Nephron (organoid): ENCODE data around the gene METRN.

Source experiments
- H3K27ac Mint-ChIP-seq, 3 experiments: 2 replicates each; pipeline ENCODE4 v1.8.0; 2020; ENCODE audit warnings: mixed read lengths in 3 of 3, mild to moderate bottlenecking in 2 of 3, moderate library complexity in 1 of 3
- H3K27me3 Mint-ChIP-seq: 2 replicates; pipeline ENCODE4 v1.8.0; 2021; ENCODE audit warnings: low read depth, mild to moderate bottlenecking, moderate library complexity, mixed read lengths
- H3K36me3 Mint-ChIP-seq: 2 replicates; pipeline ENCODE4 v1.8.0; 2020; ENCODE audit warnings: low read depth, mixed read lengths
- H3K4me1 Mint-ChIP-seq: 2 replicates; pipeline ENCODE4 v1.8.0; 2020; ENCODE audit warnings: mixed read lengths
- H3K4me3 Mint-ChIP-seq, 3 experiments: 2 replicates each; pipeline ENCODE4 v1.8.0; 2020; ENCODE audit warnings: mild to moderate bottlenecking in 3 of 3, mixed read lengths in 3 of 3, moderate library complexity in 2 of 3
- H3K9me3 Mint-ChIP-seq: 2 replicates; pipeline ENCODE4 v1.8.0; 2020; ENCODE audit warnings: mixed read lengths
- TF ChIP-seq, protein P1 (sequence below), 3 experiments: fragments of 200-600 bp; sonication (generic); IDR thresholded peaks; one replicate each; pipeline ENCODE4 v1.5.0; 2021; ENCODE audit warnings: antibody characterized with exemption in 3 of 3; ENCODE audit not compliant: unreplicated experiment in 3 of 3

The METRN gene

DNA sequence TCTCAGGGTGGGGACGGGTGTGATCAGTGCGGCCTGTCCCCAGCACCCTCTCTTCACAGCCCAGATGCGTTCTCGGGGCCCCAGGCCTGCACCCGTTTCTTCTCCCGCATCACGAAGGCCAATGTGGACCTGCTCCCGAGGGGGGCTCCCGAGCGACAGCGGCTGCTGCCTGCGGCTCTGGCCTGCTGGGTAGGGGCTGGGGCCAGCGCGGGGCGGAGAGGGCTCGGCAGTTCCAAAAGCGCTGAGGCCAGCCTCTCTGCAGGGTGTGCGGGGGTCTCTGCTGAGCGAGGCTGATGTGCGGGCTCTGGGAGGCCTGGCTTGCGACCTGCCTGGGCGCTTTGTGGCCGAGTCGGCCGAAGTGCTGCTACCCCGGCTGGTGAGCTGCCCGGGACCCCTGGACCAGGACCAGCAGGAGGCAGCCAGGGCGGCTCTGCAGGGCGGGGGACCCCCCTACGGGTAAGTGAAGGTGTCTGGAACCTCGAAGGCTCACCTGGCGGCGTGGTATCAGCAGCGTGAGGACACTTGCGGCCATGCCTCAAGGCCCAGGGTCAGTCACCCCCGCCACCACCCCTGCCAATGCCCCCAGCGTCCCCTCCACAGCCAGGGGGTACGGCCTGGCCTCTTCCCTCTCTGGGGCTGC lies 50.0 kb downstream of the METRN start:
- H3K4me3 Mint-ChIP-seq: no peak overlapping the region
- H3K27ac Mint-ChIP-seq: no peak overlapping the region
- no peaks in the 10 kb centered on the region for H3K36me3 Mint-ChIP-seq
- TF ChIP-seq, protein P1, sequence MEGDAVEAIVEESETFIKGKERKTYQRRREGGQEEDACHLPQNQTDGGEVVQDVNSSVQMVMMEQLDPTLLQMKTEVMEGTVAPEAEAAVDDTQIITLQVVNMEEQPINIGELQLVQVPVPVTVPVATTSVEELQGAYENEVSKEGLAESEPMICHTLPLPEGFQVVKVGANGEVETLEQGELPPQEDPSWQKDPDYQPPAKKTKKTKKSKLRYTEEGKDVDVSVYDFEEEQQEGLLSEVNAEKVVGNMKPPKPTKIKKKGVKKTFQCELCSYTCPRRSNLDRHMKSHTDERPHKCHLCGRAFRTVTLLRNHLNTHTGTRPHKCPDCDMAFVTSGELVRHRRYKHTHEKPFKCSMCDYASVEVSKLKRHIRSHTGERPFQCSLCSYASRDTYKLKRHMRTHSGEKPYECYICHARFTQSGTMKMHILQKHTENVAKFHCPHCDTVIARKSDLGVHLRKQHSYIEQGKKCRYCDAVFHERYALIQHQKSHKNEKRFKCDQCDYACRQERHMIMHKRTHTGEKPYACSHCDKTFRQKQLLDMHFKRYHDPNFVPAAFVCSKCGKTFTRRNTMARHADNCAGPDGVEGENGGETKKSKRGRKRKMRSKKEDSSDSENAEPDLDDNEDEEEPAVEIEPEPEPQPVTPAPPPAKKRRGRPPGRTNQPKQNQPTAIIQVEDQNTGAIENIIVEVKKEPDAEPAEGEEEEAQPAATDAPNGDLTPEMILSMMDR (IDR thresholded peaks at IDR 0.05; ENCODE audit: unreplicated experiment in 3 of 3): no peak
- H3K9me3 Mint-ChIP-seq: no peaks in the 10 kb centered on the region
- H3K27me3 Mint-ChIP-seq: no peaks in the 10 kb centered on the region
- H3K4me1 Mint-ChIP-seq: no peaks in the 10 kb centered on the region

DNA sequence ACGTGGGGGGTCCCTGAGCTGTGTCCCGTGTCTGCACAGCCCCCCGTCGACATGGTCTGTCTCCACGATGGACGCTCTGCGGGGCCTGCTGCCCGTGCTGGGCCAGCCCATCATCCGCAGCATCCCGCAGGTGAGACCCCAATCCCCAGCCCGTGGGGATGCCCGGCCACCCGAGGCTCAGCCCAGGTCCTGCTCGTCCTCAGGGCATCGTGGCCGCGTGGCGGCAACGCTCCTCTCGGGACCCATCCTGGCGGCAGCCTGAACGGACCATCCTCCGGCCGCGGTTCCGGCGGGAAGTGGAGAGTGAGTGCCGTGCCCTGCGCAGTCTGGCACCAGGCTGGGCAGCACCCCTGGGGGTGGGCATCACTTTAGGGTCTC lies 50.6 kb downstream of the METRN start:
- no peaks in the 10 kb centered on the region for H3K27me3 Mint-ChIP-seq
- H3K4me3 Mint-ChIP-seq: no peak overlapping the region
- TF ChIP-seq, protein P1 (IDR thresholded peaks at IDR 0.05; ENCODE audit: unreplicated experiment in 3 of 3): no peak
- no peaks in the 10 kb centered on the region for H3K4me1 Mint-ChIP-seq
- H3K36me3 Mint-ChIP-seq: no peaks in the 10 kb centered on the region
- H3K9me3 Mint-ChIP-seq: no peaks in the 10 kb centered on the region
- H3K27ac Mint-ChIP-seq: no peak overlapping the region

DNA sequence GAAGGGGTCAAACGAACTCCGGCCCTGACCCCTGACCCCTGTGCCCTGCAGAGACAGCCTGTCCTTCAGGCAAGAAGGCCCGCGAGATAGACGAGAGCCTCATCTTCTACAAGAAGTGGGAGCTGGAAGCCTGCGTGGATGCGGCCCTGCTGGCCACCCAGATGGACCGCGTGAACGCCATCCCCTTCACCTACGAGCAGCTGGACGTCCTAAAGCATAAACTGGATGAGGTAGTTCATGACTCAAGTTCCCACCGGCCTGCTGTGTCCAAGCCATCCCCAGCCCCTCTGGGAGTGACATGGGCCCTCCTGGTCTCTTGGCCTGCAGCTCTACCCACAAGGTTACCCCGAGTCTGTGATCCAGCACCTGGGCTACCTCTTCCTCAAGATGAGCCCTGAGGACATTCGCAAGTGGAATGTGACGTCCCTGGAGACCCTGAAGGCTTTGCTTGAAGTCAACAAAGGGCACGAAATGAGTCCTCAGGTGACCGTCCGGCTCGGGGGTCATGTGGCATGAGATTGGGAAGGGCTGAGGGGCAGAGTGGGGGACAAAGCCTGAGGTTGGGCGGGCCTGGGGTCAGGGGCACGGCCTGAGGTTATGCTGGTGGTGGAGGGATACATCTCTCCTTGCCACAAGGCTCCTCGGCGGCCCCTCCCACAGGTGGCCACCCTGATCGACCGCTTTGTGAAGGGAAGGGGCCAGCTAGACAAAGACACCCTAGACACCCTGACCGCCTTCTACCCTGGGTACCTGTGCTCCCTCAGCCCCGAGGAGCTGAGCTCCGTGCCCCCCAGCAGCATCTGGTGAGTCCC lies 51.3 kb downstream of the METRN start:
- H3K4me1 Mint-ChIP-seq: no peaks in the 10 kb centered on the region
- TF ChIP-seq, protein P1 (IDR thresholded peaks at IDR 0.05; ENCODE audit: unreplicated experiment in 3 of 3): no peak
- H3K9me3 Mint-ChIP-seq: no peaks in the 10 kb centered on the region
- H3K36me3 Mint-ChIP-seq: no peaks in the 10 kb centered on the region
- no peak overlapping the region for H3K27ac Mint-ChIP-seq
- H3K4me3 Mint-ChIP-seq: no peak overlapping the region
- peaks cover 2% of the 10 kb centered on the region for H3K27me3 Mint-ChIP-seq

DNA sequence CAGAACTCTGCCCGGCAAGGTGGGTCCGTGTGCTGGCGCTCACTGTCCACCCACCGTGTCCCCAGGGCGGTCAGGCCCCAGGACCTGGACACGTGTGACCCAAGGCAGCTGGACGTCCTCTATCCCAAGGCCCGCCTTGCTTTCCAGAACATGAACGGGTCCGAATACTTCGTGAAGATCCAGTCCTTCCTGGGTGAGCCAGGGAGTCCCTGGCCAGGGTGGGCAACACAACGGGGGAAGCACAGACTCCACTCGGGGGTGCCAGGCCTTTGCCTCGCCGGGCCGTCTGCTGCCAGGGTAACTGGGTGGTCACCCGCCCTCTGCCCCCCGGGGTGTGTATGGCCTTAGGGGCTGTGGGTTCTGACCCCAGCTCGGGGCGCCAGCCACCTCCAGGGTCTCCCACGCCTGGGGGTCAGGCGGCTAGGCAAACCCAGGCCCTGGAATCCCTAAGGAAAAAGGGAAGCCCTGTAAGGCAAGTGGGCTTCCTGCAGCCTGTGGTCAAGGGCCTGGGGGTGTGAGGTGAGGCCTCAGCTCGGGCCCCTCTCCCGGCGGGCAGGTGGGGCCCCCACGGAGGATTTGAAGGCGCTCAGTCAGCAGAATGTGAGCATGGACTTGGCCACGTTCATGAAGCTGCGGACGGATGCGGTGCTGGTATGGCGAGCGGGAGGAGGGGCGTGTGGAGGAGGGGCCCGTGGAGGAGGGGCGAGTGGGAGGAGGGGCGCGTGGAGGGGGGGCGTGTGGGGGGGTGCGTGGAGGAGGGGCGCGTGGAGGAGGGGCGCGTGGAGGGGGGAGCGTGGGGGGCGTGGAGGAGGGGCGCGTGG lies 52.1 kb downstream of the METRN start:
- H3K4me3 Mint-ChIP-seq: no peak overlapping the region
- H3K4me1 Mint-ChIP-seq: no peaks in the 10 kb centered on the region
- H3K27ac Mint-ChIP-seq: no peak overlapping the region
- no peaks in the 10 kb centered on the region for H3K36me3 Mint-ChIP-seq
- peaks cover 5% of the 10 kb centered on the region for H3K27me3 Mint-ChIP-seq
- TF ChIP-seq, protein P1 (IDR thresholded peaks at IDR 0.05; ENCODE audit: unreplicated experiment in 3 of 3): no peak
- H3K9me3 Mint-ChIP-seq: no peaks in the 10 kb centered on the region

DNA sequence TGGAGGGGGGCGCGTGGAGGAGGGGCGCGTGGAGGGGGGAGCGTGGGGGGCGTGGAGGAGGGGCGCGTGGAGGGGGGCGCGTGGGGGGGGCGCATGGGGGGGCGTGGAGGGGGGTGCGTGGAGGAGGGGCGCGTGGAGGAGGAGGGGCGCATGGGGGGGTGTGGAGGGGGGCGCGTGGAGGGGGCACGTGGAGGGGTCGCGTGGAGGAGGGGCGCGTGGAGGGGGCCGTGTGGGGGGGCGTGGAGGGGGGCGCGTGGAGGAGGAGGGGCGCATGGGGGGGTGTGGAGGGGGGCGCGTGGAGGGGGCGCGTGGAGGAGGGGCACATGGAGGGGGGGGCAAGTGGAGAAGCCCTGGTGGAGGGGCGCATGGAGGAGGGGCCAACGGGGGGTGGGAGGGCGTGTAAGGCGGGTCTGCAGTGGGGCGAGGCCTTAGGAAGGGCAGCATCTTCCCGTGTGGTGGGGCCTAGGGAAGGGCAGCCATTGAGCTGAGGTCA lies 52.9 kb downstream of the METRN start:
- Mint-ChIP-seq H3K27me3 (peaks cover 5% of the 10 kb centered on the region), H3K36me3 (no peaks in the 10 kb centered on the region)

More for the DNA sequence above, 52.9 kb downstream of the METRN start:
- H3K4me1 Mint-ChIP-seq: no peaks in the 10 kb centered on the region
- no peak overlapping the region for H3K4me3 Mint-ChIP-seq
- no peak overlapping the region for H3K27ac Mint-ChIP-seq
- no peaks in the 10 kb centered on the region for H3K9me3 Mint-ChIP-seq
- TF ChIP-seq, protein P1 (IDR thresholded peaks at IDR 0.05; ENCODE audit: unreplicated experiment in 3 of 3): no peak
